Measurements from ENCODE around the gene FAM234B. TPM values are rescaled to one million over a fixed set of nuclear protein-coding genes. Genes with fewer than 3 reads are reported as not detected.

Gene FAM234B
- total RNA-seq, 4 donors from 2014 or later = 1.8 to 3.5 (median 2.5) TPM

GRCh38 chr12:13000616-13000924, 43.6 kb upstream of the FAM234B start:
- TF ChIP-seq POLR2A (IDR thresholded peaks at IDR 0.05) = peak in 1 of 2 donors; percentile 6
- TF ChIP-seq, protein P1, sequence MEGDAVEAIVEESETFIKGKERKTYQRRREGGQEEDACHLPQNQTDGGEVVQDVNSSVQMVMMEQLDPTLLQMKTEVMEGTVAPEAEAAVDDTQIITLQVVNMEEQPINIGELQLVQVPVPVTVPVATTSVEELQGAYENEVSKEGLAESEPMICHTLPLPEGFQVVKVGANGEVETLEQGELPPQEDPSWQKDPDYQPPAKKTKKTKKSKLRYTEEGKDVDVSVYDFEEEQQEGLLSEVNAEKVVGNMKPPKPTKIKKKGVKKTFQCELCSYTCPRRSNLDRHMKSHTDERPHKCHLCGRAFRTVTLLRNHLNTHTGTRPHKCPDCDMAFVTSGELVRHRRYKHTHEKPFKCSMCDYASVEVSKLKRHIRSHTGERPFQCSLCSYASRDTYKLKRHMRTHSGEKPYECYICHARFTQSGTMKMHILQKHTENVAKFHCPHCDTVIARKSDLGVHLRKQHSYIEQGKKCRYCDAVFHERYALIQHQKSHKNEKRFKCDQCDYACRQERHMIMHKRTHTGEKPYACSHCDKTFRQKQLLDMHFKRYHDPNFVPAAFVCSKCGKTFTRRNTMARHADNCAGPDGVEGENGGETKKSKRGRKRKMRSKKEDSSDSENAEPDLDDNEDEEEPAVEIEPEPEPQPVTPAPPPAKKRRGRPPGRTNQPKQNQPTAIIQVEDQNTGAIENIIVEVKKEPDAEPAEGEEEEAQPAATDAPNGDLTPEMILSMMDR (IDR thresholded peaks at IDR 0.05 in 4 of 5, conservative IDR thresholded peaks at IDR 0.05 in 1 of 5) = no peak
- peak overlapping the region; percentile 61 to 89 (median 74) for H3K4me3 ChIP-seq
- peak; percentile 57 for ATAC-seq
- H3K4me1 ChIP-seq = peaks cover 15 to 18% of the 10 kb centered on the region in 2 donors
- no peak for DNase-seq
- no peaks in the 10 kb centered on the region for H3K9me3 ChIP-seq
- no peaks in the 10 kb centered on the region for H3K27me3 ChIP-seq
- H3K27ac ChIP-seq = peak overlapping the region; percentile 80 to 91 (median 82)
- H3K36me3 ChIP-seq = no peaks in the 10 kb centered on the region
- in situ Hi-C loops (cut with MboI; ENCODE audit: low sequenced_read_pairs in 4 of 4) (no loop called here), intact Hi-C loops (cut with DNase I; ENCODE audit: low total_unique reads) (loop anchor here (1.0 to 5.0 kb wide), 3 partner anchors 44 to 274 kb away; partner anchors contain the start of genes DDX47 and FAM234B)

DNA sequence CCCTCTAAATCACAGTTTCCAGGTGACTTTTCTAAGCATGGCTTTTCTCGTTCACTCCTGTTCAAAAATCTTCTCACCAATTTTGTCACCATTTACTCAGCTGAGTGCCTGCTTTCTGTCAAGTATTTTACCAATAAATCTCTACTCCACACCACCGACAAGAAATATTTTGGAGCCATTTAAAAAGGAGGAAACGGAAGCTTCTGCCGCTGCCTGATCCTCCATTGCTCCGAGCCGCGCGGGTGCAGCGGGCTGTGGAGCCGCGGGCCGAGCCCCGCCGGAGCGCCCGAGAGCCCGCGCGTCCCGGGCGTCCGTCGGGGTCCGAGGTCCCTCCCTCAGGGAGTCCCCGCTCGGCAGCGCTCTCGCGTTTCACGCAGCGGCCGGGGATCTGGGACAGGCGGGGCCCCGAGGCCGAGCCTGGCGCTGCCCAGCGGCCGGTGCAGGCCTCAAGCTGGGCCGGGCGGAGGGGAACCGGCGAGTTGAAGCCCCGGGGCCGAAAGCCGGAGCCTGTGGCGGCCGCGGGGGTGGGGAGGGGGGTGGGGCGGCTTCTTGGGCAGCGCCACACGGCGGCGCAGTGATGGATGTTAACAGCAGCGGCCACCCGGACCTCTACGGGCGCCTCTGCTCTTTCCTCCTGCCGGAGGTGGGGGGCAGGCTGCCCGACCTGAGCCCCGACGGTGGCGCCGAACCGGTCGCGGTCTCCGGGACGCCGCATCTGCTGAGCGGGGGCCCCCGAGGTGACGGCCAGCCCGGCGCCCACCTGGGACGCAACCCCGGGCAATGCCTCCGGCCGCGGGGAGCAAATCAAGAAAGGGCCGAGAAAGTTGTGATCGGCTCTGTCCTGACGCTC, 43.0 kb upstream of the FAM234B start:
- TF ChIP-seq POLR2A (IDR thresholded peaks at IDR 0.05) = no peak
- TF ChIP-seq, protein P1 (IDR thresholded peaks at IDR 0.05 in 4 of 5, conservative IDR thresholded peaks at IDR 0.05 in 1 of 5) = peak in 3 of 5 experiments; percentile 14 to 45 (median 44)
- Histone ChIP-seq H3K9me3 (no peaks in the 10 kb centered on the region), H3K4me1 (peaks cover 15 to 18% of the 10 kb centered on the region in 2 donors), H3K27ac (peak overlapping the region; percentile 80 to 91 (median 82)), H3K4me3 (peak overlapping the region; percentile 61 to 89 (median 74)), H3K27me3 (no peaks in the 10 kb centered on the region), H3K36me3 (no peaks in the 10 kb centered on the region)
- peak in 1 of 2 donors; percentile 20 for DNase-seq
- intact Hi-C loops (cut with DNase I; ENCODE audit: low total_unique reads) (loop anchor here (1.0 to 5.0 kb wide), 3 partner anchors 43 to 274 kb away; partner anchors contain the start of genes DDX47 and FAM234B), in situ Hi-C loops (cut with MboI; ENCODE audit: low sequenced_read_pairs in 4 of 4) (no loop called here)
- ATAC-seq = peak; percentile 16 to 35

DNA sequence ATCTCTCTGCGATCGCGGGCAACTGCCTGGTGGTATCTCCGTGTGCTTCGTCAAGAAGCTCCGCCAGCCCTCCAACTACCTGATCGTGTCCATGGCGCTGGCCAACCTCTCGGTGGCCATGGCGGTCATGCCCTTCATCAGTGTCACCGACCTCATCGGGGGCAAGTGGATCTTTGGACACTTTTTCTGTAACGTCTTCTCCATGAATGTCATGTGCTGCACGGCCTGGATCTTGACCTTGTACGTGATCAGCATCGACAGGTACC, 42.5 kb upstream of the FAM234B start:
- H3K9me3 ChIP-seq = no peaks in the 10 kb centered on the region
- peaks cover 14 to 18% of the 10 kb centered on the region in 2 donors for H3K4me1 ChIP-seq
- intact Hi-C loops (cut with DNase I; ENCODE audit: low total_unique reads) (loop anchor here (2.0 to 5.0 kb wide), 2 partner anchors 189 to 275 kb away; partner anchors contain the start of gene DDX47), in situ Hi-C loops (cut with MboI; ENCODE audit: low sequenced_read_pairs in 4 of 4) (no loop called here)
- H3K27me3 ChIP-seq = no peaks in the 10 kb centered on the region
- no peak for TF ChIP-seq POLR2A (IDR thresholded peaks at IDR 0.05)
- TF ChIP-seq, protein P1 (IDR thresholded peaks at IDR 0.05 in 4 of 5, conservative IDR thresholded peaks at IDR 0.05 in 1 of 5) = no peak
- DNase-seq = no peak
- H3K4me3 ChIP-seq = peak overlapping the region; percentile 61 to 89 (median 74)
- no peak for ATAC-seq
- no peaks in the 10 kb centered on the region for H3K36me3 ChIP-seq
- H3K27ac ChIP-seq = peak overlapping the region; percentile 80 to 91 (median 82)

DNA sequence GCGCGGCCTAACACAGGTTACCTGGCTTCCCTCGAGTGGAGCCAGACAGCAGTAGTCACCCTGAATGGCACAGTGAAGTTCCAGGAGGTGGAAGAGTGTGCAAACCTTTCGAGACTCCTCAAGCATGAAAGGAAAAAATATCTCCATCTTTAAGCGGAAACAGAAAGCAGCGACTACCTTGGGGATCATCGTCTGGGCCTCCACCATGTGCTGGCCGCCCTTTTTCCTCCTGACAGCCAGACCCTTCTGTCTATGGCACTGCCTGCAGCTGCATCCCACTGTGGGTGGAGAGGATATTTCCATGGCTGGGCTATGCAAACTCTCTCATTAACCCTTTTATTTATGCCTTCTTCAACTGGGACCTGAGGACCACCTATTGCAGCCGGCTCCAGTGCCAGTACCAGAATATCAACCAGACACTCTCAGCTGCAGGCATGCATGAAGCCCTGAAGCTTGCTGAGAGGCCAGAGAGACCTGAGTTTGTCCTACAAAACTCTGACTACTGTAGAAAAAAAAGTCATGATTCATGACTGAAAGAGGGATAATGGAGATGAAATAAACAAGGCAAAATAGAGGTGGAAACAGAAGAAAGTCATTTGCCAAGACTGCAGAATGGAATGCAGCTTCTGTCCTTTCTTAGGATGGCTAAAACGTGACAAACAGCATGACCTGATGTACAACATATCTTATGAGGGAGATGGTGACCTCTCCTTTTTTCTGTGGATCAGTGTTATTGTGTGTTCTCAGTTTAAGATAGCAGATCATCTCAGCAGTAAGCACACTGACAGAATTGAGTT, 41.7 kb upstream of the FAM234B start:
- Histone ChIP-seq H3K4me3 (peak overlapping the region in 1 of 4 donors; percentile 61), H3K36me3 (no peaks in the 10 kb centered on the region), H3K4me1 (peaks cover 8 to 15% of the 10 kb centered on the region in 2 donors), H3K27me3 (no peaks in the 10 kb centered on the region), H3K27ac (no peak overlapping the region), H3K9me3 (no peaks in the 10 kb centered on the region)
- TF ChIP-seq, protein P1 (IDR thresholded peaks at IDR 0.05 in 4 of 5, conservative IDR thresholded peaks at IDR 0.05 in 1 of 5) = no peak
- no peak for TF ChIP-seq POLR2A (IDR thresholded peaks at IDR 0.05)
- no peak for ATAC-seq
- in situ Hi-C loops (cut with MboI; ENCODE audit: low sequenced_read_pairs in 4 of 4) (no loop called here), intact Hi-C loops (cut with DNase I; ENCODE audit: low total_unique reads) (loop anchor here (5.0 kb wide), 1 partner anchor 190 kb away; the partner anchor contains the start of gene DDX47)
- DNase-seq = no peak
